Activated CD8-positive, alpha-beta T cell treated with anti-CD3 and anti-CD28 coated beads for 36 hours (primary cell): Measurements from ENCODE around the gene HCK. TPM values are rescaled to one million over a fixed set of nuclear protein-coding genes. Genes with fewer than 3 reads are reported as not detected.

ENCODE experiments used
- ATAC-seq: fragments of 200-7000 bp; cut with Tn5 transposase; one replicate; pipeline ENCODE4 v1.10.0; 2021; ENCODE audit warnings: mild to moderate bottlenecking, moderate library complexity
- CTCF ChIA-PET: fragments of 350-600 bp; sonication (Branson Sonifier 250); formaldehyde crosslinking; loops from one replicate; lab custom pipeline; 2021; ENCODE audit warnings: antibody characterized with exemption; lab: Charles Lee
- POLR2A ChIA-PET: fragments of 350-600 bp; sonication (Branson Sonifier 250); formaldehyde crosslinking; loops from one replicate; lab custom pipeline; 2021; ENCODE audit warnings: antibody characterized with exemption; lab: Charles Lee
- DNase-seq: peaks from one replicate; pipeline ENCODE4 v3.0.0-alpha.2; 2020
- H3K27ac Mint-ChIP-seq: one replicate; pipeline ENCODE4 v1.8.0; 2021; ENCODE audit warnings: mild to moderate bottlenecking, mixed read lengths
- H3K27me3 Mint-ChIP-seq: one replicate; pipeline ENCODE4 v1.8.0; 2021; ENCODE audit warnings: mixed read lengths
- H3K36me3 Mint-ChIP-seq: one replicate; pipeline ENCODE4 v1.8.0; 2021; ENCODE audit warnings: low read depth, mixed read lengths
- H3K4me1 Mint-ChIP-seq: one replicate; pipeline ENCODE4 v1.8.0; 2021; ENCODE audit warnings: low read depth, mixed read lengths
- H3K4me3 Mint-ChIP-seq: one replicate; pipeline ENCODE4 v1.8.0; 2021; ENCODE audit warnings: mild to moderate bottlenecking, moderate library complexity, mixed read lengths
- H3K9me3 Mint-ChIP-seq: one replicate; pipeline ENCODE4 v1.8.0; 2021; ENCODE audit warnings: mixed read lengths
- intact Hi-C: fragments of 100-400 bp; cut with micrococcal nuclease; formaldehyde crosslinking; loops from one replicate; pipeline ENCODE4 v1.10.0; 2022
- total RNA-seq, 2 experiments: library from RNA; stranded (reverse); gene quantifications; one replicate each; pipeline ENCODE4 v1.2.3, GENCODE V29; 2021
- TF ChIP-seq, protein P1 (sequence below): fragments of 200-600 bp; IDR thresholded peaks from one replicate; pipeline ENCODE4 v1.8.0; 2022; ENCODE audit warnings: antibody characterized with exemption, mild to moderate bottlenecking

The HCK gene
- total RNA-seq, 2 experiments from 2014 or later = not detected

DNA sequence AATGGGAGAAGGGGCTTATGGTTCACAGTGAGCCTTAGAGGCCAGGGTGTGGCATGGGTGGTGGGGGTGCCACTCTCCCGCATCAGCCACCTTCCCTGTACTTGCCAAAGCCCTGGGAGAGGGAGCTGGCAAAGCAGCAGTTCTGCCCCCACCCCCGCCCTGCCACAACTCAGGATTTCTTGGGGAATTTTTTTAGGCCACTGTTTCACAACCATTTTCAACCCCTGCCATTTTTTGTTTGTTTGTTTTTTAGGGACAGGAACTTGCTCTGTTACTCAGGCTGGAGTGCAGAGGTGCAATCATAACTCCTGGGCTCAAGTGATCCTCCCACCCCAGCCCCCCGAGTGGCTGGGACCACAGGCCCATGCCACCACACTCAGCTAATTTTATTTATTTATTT, 35.0 kb downstream of the HCK start:
- ChIA-PET CTCF (interaction anchor here (2.0 to 4.6 kb wide), 3 partner anchors 16 to 264 kb away, joined by 5 to 21 read pairs (median 5); no protein-coding TSS in a partner anchor), POLR2A (interaction anchor here (1.0 kb wide), 1 partner anchor 23 kb away, joined by 3 read pairs; no protein-coding TSS in a partner anchor)
- Mint-ChIP-seq H3K27me3 (peaks cover 7% of the 10 kb centered on the region), H3K4me3 (no peak overlapping the region), H3K4me1 (no peaks in the 10 kb centered on the region), H3K36me3 (no peaks in the 10 kb centered on the region), H3K27ac (no peak overlapping the region), H3K9me3 (no peaks in the 10 kb centered on the region)
- intact Hi-C loops = no loop called here
- TF ChIP-seq, protein P1, sequence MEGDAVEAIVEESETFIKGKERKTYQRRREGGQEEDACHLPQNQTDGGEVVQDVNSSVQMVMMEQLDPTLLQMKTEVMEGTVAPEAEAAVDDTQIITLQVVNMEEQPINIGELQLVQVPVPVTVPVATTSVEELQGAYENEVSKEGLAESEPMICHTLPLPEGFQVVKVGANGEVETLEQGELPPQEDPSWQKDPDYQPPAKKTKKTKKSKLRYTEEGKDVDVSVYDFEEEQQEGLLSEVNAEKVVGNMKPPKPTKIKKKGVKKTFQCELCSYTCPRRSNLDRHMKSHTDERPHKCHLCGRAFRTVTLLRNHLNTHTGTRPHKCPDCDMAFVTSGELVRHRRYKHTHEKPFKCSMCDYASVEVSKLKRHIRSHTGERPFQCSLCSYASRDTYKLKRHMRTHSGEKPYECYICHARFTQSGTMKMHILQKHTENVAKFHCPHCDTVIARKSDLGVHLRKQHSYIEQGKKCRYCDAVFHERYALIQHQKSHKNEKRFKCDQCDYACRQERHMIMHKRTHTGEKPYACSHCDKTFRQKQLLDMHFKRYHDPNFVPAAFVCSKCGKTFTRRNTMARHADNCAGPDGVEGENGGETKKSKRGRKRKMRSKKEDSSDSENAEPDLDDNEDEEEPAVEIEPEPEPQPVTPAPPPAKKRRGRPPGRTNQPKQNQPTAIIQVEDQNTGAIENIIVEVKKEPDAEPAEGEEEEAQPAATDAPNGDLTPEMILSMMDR = no peak
- DNase-seq (no peak), ATAC-seq (no peak)

DNA sequence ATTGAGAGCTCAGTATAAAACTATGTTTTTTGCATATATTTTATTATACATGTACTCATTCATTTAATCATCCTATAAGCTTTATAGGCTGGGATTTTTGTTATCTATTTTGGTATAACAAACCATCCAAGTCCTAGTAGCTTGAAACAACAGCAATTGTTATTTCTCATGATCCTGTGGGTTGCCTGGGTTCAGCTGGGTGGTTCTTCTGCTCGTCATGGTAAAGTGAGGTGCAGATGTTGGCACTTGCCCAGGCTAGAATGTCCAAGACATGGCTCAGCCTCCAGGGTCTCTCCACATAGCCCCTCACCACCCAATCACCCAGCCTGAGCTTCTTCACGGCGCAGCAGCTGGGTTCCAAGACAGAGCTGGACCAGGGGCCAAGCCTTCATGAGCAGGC, 36.7 kb downstream of the HCK start:
- Mint-ChIP-seq H3K36me3 (no peaks in the 10 kb centered on the region), H3K9me3 (no peaks in the 10 kb centered on the region), H3K27ac (no peak overlapping the region), H3K4me1 (no peaks in the 10 kb centered on the region), H3K27me3 (peaks cover 8% of the 10 kb centered on the region), H3K4me3 (no peak overlapping the region)
- intact Hi-C loops = no loop called here
- ChIA-PET CTCF (interaction anchor here (0.8 to 5.5 kb wide), 6 partner anchors 9 to 266 kb away, joined by 3 to 29 read pairs (median 4); no protein-coding TSS in a partner anchor), POLR2A (no interaction called here)
- TF ChIP-seq, protein P1 = no peak
- DNase-seq (no peak), ATAC-seq (no peak)

DNA sequence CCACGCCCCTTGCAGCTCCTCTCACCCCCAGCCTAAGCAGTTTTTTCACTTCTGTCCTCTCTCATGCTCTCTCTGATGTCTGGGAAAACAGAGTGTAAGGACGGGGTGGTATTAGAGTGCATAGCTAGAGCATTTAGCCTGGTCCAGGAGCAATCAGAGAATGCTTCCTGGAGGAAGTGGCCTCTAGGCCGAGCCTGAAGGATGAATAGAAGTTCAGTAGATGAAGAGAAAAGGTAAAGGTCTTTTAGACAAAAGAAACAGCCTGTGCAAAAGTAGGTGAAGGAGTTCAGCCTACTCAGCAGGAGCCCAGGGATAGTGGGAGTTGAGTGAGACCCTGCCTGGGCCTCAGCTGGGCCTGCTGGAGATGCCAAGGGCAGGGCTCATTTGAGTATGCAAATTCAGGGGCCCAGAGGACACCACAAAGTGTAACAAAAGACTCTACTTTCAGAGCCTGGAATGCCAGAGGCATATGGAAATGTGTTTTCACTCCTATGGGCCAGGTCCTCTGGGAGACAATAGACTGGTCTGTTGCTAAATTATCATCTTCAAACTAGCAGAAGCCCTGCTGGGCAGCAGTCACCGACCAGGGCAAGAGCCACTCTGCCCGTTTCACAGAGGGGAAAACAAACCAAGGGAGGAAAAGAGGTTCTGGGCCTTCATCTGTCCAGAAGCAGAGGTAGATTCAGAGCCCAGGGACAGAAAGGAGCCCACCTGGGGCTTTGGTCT, 37.8 kb downstream of the HCK start:
- no peak overlapping the region for H3K27ac Mint-ChIP-seq
- ChIA-PET CTCF (interaction anchor here (0.8 to 5.5 kb wide), 8 partner anchors 14 to 267 kb away, joined by 3 to 29 read pairs (median 18); partner anchors contain the start of gene PDRG1), POLR2A (no interaction called here)
- intact Hi-C loops = no loop called here
- TF ChIP-seq, protein P1 = no peak
- H3K36me3 Mint-ChIP-seq = no peaks in the 10 kb centered on the region
- no peaks in the 10 kb centered on the region for H3K4me1 Mint-ChIP-seq
- H3K9me3 Mint-ChIP-seq = no peaks in the 10 kb centered on the region
- H3K27me3 Mint-ChIP-seq = peaks cover 5% of the 10 kb centered on the region
- ATAC-seq (no peak), DNase-seq (no peak)
- no peak overlapping the region for H3K4me3 Mint-ChIP-seq

DNA sequence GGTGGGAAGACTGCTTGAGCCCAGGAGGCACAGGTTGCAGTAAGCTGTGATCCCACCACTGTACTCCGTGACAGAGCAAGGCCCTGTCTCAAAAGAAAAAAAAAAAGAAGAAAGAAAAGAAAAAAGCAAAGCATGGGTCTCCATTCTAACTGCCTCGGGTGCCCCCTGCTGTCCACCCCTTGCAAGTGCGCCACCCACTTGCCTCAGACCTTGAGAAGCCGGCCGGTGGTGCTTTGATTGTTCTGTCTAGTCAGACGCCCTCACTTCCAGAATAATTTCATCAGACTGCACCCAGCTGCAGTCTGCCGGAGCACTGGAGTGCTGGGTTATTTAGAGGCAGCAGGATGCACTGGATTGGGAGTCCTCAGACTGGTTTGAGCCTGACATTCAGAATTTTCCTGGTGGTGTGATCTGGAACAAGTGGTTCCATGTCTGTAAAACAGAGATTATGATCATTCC, 39.9 kb downstream of the HCK start:
- H3K27me3 Mint-ChIP-seq = peaks cover 4% of the 10 kb centered on the region
- no peaks in the 10 kb centered on the region for H3K36me3 Mint-ChIP-seq
- ATAC-seq = peak; percentile 98
- POLR2A ChIA-PET = no interaction called here
- no peaks in the 10 kb centered on the region for H3K4me1 Mint-ChIP-seq
- H3K27ac Mint-ChIP-seq = no peak overlapping the region
- intact Hi-C loops = no loop called here
- CTCF ChIA-PET = interaction anchor here (0.6 to 5.5 kb wide), 31 partner anchors 9 to 274 kb away, joined by 3 to 29 read pairs (median 5); partner anchors contain the start of genes PDRG1 and TM9SF4
- TF ChIP-seq, protein P1 = peak; percentile 97
- no peak overlapping the region for H3K4me3 Mint-ChIP-seq
- DNase-seq = peak; percentile 93
- H3K9me3 Mint-ChIP-seq = no peaks in the 10 kb centered on the region

DNA sequence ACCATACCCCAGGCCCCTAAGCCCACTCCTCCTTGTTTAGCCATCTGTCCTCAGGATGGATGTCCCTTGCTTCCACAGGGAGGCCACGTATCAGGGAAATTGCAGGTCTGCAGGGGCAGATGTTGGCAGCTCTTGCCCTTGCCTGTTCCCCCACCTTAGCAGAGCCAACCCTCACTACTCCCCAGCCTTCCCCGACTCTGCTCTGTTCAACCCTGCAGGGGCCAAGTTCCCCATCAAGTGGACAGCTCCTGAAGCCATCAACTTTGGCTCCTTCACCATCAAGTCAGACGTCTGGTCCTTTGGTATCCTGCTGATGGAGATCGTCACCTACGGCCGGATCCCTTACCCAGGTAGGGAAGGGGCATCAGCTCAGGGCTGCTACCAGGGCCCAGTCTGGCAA, 46.7 kb downstream of the HCK start:
- intact Hi-C loops = no loop called here
- ChIA-PET CTCF (no interaction called here), POLR2A (no interaction called here)
- DNase-seq = no peak
- Mint-ChIP-seq H3K27me3 (peaks cover 4% of the 10 kb centered on the region), H3K9me3 (no peaks in the 10 kb centered on the region), H3K36me3 (no peaks in the 10 kb centered on the region), H3K4me1 (no peaks in the 10 kb centered on the region), H3K27ac (no peak overlapping the region), H3K4me3 (no peak overlapping the region)
- TF ChIP-seq, protein P1 = no peak
- no peak for ATAC-seq
